GM12872 (cell line): ENCODE results near the gene USP34.

Experiments used
- TF ChIP-seq, protein P1 (sequence below): IDR thresholded peaks from 3 replicates; pipeline ENCODE4 v1.5.1; 2011; ENCODE audit warnings: low read depth, mild to moderate bottlenecking, low read length, moderate library complexity; ENCODE audit not compliant: insufficient read depth

USP34 gene

DNA sequence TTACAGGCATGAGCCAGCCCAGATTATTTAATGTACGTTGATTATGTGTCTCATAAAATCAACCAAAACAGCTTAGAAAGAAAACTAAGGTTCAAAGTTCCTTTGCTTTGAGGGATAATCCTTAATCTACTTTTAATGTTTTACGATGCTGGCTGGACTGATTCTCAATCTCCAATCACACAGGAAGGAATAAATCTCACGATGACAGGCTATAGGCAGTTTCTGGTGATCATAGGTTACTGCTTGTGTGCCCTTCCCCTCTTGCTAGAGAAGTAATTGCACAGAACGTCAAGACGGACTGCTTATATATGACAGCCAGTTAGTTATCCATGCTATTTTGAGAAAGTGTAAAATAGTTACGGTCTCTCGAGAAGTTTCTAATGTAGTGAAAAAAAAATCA lies 265.8 kb downstream of the USP34 start:
- TF ChIP-seq, protein P1, sequence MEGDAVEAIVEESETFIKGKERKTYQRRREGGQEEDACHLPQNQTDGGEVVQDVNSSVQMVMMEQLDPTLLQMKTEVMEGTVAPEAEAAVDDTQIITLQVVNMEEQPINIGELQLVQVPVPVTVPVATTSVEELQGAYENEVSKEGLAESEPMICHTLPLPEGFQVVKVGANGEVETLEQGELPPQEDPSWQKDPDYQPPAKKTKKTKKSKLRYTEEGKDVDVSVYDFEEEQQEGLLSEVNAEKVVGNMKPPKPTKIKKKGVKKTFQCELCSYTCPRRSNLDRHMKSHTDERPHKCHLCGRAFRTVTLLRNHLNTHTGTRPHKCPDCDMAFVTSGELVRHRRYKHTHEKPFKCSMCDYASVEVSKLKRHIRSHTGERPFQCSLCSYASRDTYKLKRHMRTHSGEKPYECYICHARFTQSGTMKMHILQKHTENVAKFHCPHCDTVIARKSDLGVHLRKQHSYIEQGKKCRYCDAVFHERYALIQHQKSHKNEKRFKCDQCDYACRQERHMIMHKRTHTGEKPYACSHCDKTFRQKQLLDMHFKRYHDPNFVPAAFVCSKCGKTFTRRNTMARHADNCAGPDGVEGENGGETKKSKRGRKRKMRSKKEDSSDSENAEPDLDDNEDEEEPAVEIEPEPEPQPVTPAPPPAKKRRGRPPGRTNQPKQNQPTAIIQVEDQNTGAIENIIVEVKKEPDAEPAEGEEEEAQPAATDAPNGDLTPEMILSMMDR, result no peak

DNA sequence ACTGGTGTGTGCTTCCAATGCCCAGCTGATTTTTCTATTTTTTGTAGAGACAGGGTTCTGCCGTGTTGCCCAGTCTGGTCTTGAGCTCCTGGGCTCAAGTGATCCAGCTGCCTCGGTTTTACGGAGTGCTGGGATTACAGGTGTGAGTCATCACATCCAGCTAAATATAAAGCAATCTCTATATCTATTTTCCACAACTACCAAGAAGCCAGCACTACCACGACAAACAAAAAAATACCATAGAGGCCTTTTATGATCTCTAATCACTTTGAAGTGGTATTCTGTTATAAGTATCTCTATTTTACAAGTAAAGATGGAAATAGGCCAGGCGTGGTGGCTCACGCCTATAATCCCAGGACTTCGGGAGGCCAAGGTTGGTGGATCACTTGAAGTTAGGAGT lies 274.2 kb downstream of the USP34 start:
- TF ChIP-seq, protein P1, result no peak

DNA sequence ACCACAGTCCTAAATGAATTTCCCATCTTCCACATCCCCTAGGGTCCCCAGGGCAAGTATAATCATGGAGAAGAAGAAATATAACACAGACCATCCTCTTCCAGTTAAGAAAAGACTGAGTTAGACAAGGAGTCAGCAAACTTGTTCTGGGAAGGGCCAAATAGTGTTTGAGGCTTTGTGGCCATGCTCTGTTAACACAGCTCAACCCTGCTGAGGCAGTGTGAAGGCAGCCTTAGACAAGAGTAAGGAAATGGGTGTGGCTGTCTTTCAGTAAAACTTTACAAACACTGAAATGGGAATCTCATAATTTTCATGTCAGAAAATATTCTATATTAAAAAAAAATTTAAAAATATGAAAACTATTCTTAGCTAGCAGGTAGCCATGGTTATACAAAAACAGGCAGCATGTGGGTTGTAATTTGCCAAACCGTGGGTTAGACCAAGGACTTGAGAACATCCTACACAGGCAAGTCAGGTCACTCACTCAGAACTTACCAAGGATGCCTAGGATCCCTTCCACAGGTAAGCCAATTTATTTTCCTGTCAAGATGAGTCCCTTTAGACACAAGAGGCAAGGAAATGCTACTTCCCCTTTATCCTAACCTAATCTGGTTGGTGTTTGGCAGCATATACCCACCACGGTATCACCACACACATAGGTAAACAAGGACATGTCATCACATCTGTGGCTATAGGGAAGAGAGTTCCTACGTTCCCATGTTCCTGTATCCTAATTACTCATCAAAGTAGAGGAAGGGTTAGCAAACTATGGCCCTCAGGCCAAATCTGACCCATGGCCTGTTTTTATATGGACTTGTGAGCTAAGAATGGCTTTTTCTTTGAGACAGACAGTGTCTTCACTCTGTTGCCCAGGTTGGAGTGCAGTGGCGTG lies 277.0 kb downstream of the USP34 start:
- TF ChIP-seq, protein P1, result no peak

DNA sequence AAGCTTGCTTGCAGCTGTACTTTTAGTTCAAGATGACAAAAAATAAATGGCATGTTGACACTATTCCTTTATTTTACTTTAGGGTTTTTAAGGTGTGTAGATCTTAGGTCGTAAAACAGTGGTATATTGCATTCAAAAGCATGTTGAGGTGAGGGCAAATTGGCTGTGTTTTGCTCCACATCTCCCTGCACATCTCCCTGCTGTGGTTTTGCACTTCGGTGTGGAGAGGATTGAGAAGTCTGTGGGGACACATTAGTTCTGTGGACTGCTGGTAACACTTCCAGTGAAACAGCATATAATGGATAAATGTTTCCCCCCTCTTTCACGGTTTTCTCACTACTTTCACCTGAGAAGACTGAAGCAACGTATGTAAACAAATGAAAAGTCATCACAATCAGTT lies 283.8 kb downstream of the USP34 start:
- TF ChIP-seq, protein P1, result no peak

DNA sequence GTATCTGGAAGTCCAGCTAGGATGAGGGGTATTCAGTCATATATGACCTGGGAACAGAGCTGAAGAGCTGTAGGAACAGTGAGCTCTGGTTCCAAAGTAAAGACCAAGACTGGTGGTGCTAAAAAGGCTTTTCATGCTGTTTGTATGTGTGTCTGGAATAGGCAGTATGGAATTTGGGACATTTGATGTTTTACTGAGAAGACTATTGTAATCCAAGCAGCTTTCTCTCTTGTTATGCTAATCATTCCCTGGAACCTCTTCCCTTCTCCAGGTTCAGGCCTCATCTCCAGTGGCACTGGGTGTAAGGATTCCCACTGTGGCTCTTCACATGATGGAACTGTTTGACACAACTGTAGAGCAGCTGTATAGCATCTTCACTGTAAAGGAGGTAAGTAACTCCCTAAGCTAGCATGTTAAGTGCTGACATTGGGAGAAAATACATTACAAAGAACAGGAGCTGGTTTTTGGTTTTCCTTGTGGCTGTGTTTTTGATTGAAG lies 285.6 kb downstream of the USP34 start:
- TF ChIP-seq, protein P1, result no peak

DNA sequence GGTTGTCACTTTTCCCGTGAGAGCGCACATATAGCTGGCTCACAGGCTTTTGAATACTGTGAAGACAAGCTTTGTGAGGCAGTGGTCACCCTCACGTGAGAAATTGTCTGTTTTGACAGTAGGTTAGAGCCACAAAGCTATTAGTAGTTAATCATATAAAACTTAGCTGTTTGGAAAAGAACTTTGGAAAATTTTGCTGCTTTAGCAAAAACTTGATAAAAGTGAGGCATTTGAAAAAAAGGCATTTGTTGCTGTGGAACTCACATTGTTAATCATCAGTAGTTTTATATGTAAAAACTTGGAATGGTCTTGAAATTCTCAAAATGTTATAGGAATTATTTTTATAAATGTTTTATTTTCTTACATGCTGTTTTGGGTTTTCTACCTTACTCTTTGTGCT lies 286.6 kb downstream of the USP34 start:
- TF ChIP-seq, protein P1, result no peak

DNA sequence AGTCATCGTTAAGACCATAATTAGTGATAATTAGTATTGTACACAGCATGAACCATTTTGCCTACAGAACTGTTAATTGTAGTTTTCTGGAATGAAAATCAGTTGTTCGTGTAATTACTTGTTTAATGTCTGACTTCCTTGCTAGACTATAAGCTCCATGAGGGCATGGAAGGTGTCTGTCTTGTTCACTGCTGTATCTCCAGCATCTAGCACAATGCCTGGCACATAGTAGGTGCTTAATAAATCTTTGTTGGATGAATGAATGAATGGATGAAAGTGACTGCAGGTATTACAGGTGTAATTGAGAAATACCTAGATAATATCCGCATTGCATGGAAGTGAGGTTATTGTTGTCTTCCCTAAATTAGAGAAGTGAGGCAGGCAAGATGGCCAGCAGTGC lies 287.1 kb downstream of the USP34 start:
- TF ChIP-seq, protein P1, result no peak
